H1 (cell line): ENCODE measurements around the gene KCNMB2. TPM values are rescaled to one million over a fixed set of nuclear protein-coding genes. Genes with fewer than 3 reads are reported as not detected.

ENCODE experiments used
- CTCF ChIA-PET: fragments of 300-600 bp; sonication (Branson Sonifier 250); formaldehyde crosslinking; loops from one replicate; lab custom pipeline; 2021; ENCODE audit not compliant: partially characterized antibody; lab: Charles Lee
- POLR2A ChIA-PET: fragments of 300-600 bp; sonication (Branson Sonifier 250); formaldehyde crosslinking; loops from one replicate; lab custom pipeline; 2021; ENCODE audit warnings: inconsistent platforms; ENCODE audit not compliant: partially characterized antibody; lab: Charles Lee
- DNase-seq, 2 experiments: peaks; one replicate each; pipeline versions ENCODE4 v3.0.0 to v3.0.0-alpha.2; 2010 to 2022; ENCODE audit warnings: low spot score in 2 of 2, low read depth in 1 of 2, mixed read lengths in 1 of 2
- FAIRE-seq: peaks from 2 replicates; lab custom pipeline; 2011; peaks lifted over from hg19 to GRCh38; lab: Jason Lieb, UNC
- H2AFZ ChIP-seq: 2 replicates; pipeline ENCODE4 v1.8.1; 2012; ENCODE audit warnings: low read length, inconsistent platforms
- H2AK5ac ChIP-seq: 2 replicates; pipeline ENCODE4 v1.6.1; 2013; ENCODE audit warnings: low read depth, low read length
- H2BK120ac ChIP-seq: replicated peaks from 2 replicates; pipeline ENCODE3; 2013; ENCODE audit warnings: low read depth, low read length, inconsistent platforms
- H2BK12ac ChIP-seq: 2 replicates; pipeline ENCODE4 v1.6.1; 2013; ENCODE audit warnings: low read depth, low read length
- H2BK15ac ChIP-seq: 2 replicates; pipeline ENCODE4 v1.6.1; 2013; ENCODE audit warnings: low read length
- H2BK20ac ChIP-seq: 2 replicates; pipeline ENCODE4 v1.6.1; 2013; ENCODE audit warnings: low read length
- H2BK5ac ChIP-seq: 2 replicates; pipeline ENCODE4 v1.6.1; 2013; ENCODE audit warnings: low read depth, low read length
- H3K14ac ChIP-seq: 2 replicates; pipeline ENCODE4 v1.6.1; 2013; ENCODE audit warnings: inconsistent platforms; ENCODE audit not compliant: insufficient read length
- H3K18ac ChIP-seq: 2 replicates; pipeline ENCODE4 v1.6.1; 2013; ENCODE audit warnings: low read length; ENCODE audit errors: extremely low read depth
- H3K23ac ChIP-seq: 2 replicates; pipeline ENCODE4 v1.6.1; 2013; ENCODE audit warnings: inconsistent platforms; ENCODE audit not compliant: insufficient read length
- H3K23me2 ChIP-seq: 2 replicates; pipeline ENCODE4 v1.6.1; 2013; ENCODE audit warnings: low read depth, low read length
- H3K27ac ChIP-seq: 2 replicates; pipeline ENCODE4 v1.6.1; 2011; ENCODE audit warnings: low read depth, low read length, inconsistent platforms
- H3K27me3 ChIP-seq, 4 experiments: replicated peaks in 1 of 4; 1 replicate in 1 of 4; 2 replicates in 3 of 4; pipeline versions ENCODE4 v1.6.1 to v1.8.1; 2011 to 2013; ENCODE audit warnings: low read length in 3 of 4, mild to moderate bottlenecking in 3 of 4, inconsistent platforms in 2 of 4, mixed read lengths in 2 of 4, moderate library complexity in 1 of 4; ENCODE audit not compliant: control insufficient read depth in 3 of 4, insufficient read depth in 3 of 4; ENCODE audit errors: extremely low read depth in 1 of 4
- H3K36me3 ChIP-seq, 4 experiments: 2 replicates each; pipeline versions ENCODE4 v1.6.1 to v1.8.1; 2011 to 2013; ENCODE audit warnings: mild to moderate bottlenecking in 4 of 4, low read length in 3 of 4, moderate library complexity in 2 of 4, control low read depth in 1 of 4, inconsistent platforms in 1 of 4; ENCODE audit not compliant: insufficient read depth in 4 of 4, control insufficient read depth in 2 of 4
- H3K4ac ChIP-seq: replicated peaks from 2 replicates; pipeline ENCODE3; 2013; ENCODE audit warnings: low read length, low read depth, mixed read lengths, inconsistent platforms; ENCODE audit not compliant: insufficient read length
- H3K4me1 ChIP-seq, 4 experiments: replicated peaks in 1 of 4; 1 replicate in 1 of 4; 2 replicates in 3 of 4; pipeline versions ENCODE4 v1.6.1 to v1.8.1; 2011 to 2013; ENCODE audit warnings: low read length in 3 of 4, inconsistent platforms in 2 of 4, mixed read lengths in 1 of 4; ENCODE audit not compliant: insufficient read depth in 4 of 4, control insufficient read depth in 3 of 4
- H3K4me2 ChIP-seq, 2 experiments: 2 replicates each; pipeline versions ENCODE4 v1.6.1 to v1.8.1; 2011 to 2013; ENCODE audit warnings: low read depth in 2 of 2, low read length in 2 of 2, control low read depth in 1 of 2, inconsistent platforms in 1 of 2, mild to moderate bottlenecking in 1 of 2; ENCODE audit not compliant: insufficient read depth in 1 of 2
- H3K4me3 ChIP-seq, 4 experiments: fragments of 200-600, 300-600 bp in 1 of 4; sonication (generic), shearing (Covaris generic), sonication (Bioruptor Twin) in 1 of 4; 2 replicates each; pipeline versions ENCODE4 v1.5.1 to v1.8.1; 2011 to 2016; ENCODE audit warnings: low read length in 4 of 4, low read depth in 3 of 4, control low read depth in 2 of 4, inconsistent platforms in 2 of 4, mild to moderate bottlenecking in 2 of 4, mixed read lengths in 1 of 4, moderate library complexity in 1 of 4; ENCODE audit not compliant: insufficient read depth in 2 of 4; ENCODE audit errors: extremely low read depth in 1 of 4
- H3K56ac ChIP-seq: replicated peaks from 2 replicates; pipeline ENCODE3; 2013; ENCODE audit warnings: low read depth, mild to moderate bottlenecking, mixed read lengths, low read length, inconsistent platforms; ENCODE audit not compliant: insufficient read length
- H3K79me1 ChIP-seq: 2 replicates; pipeline ENCODE4 v1.6.1; 2013; ENCODE audit warnings: low read depth, low read length, control low read depth
- H3K79me2 ChIP-seq, 2 experiments: 2 replicates each; pipeline versions ENCODE4 v1.6.1 to v1.8.1; 2012 to 2013; ENCODE audit warnings: low read length in 2 of 2, mild to moderate bottlenecking in 2 of 2, inconsistent platforms in 1 of 2; ENCODE audit not compliant: insufficient read depth in 2 of 2, control insufficient read depth in 1 of 2
- H3K9ac ChIP-seq, 4 experiments: replicated peaks in 1 of 4; 1 replicate in 1 of 4; 2 replicates in 3 of 4; pipeline versions ENCODE4 v1.6.1 to v1.8.1; 2011 to 2013; ENCODE audit warnings: low read depth in 3 of 4, low read length in 3 of 4, control low read depth in 2 of 4, mild to moderate bottlenecking in 2 of 4, moderate library complexity in 2 of 4, inconsistent platforms in 1 of 4; ENCODE audit errors: extremely low read depth in 1 of 4
- H3K9me3 ChIP-seq, 2 experiments: 2 replicates each; pipeline versions ENCODE4 v1.6.1 to v1.8.1; 2012 to 2013; ENCODE audit warnings: mild to moderate bottlenecking in 2 of 2, moderate library complexity in 2 of 2, control low read depth in 1 of 2, inconsistent platforms in 1 of 2, low read depth in 1 of 2, low read length in 1 of 2, mixed read lengths in 1 of 2; ENCODE audit not compliant: insufficient read depth in 2 of 2
- H4K20me1 ChIP-seq, 2 experiments: replicated peaks in 1 of 2; 2 replicates each; pipeline versions ENCODE3 to v1.8.1; 2011 to 2013; ENCODE audit warnings: inconsistent platforms in 2 of 2, low read length in 2 of 2, mild to moderate bottlenecking in 1 of 2; ENCODE audit not compliant: insufficient read depth in 2 of 2, control insufficient read depth in 1 of 2
- H4K5ac ChIP-seq: 2 replicates; pipeline ENCODE4 v1.6.1; 2013; ENCODE audit warnings: low read length, low read depth, mixed read lengths, inconsistent platforms; ENCODE audit not compliant: insufficient read length
- H4K8ac ChIP-seq: 2 replicates; pipeline ENCODE4 v1.8.0; 2013; ENCODE audit warnings: mild to moderate bottlenecking, moderate library complexity, low read length, inconsistent platforms; ENCODE audit not compliant: insufficient read depth; ENCODE audit errors: extremely low read depth
- H4K91ac ChIP-seq: replicated peaks from 2 replicates; pipeline ENCODE3; 2013; ENCODE audit warnings: low read length, mixed read lengths, inconsistent platforms; ENCODE audit not compliant: insufficient read length
- CTBP2 ChIP-seq: IDR thresholded peaks from 2 replicates; pipeline ENCODE4 v1.7.0; 2011; ENCODE audit warnings: borderline replicate concordance, mild to moderate bottlenecking, moderate library complexity, mixed read lengths, low read length; ENCODE audit not compliant: insufficient read depth, insufficient read length
- RBBP5 ChIP-seq: IDR thresholded peaks from 2 replicates; pipeline ENCODE4 v1.7.1; 2012; ENCODE audit warnings: low read depth, mild to moderate bottlenecking, inconsistent platforms, low read length, moderate library complexity, borderline replicate concordance
- SP1 ChIP-seq: IDR thresholded peaks from 2 replicates; pipeline ENCODE4 v1.6.1; 2011; ENCODE audit warnings: low read depth, low read length
- SRF ChIP-seq: IDR thresholded peaks from 2 replicates; pipeline ENCODE4 v1.6.1; 2011; ENCODE audit warnings: mild to moderate bottlenecking, low read depth, low read length, moderate library complexity
- USF2 ChIP-seq: IDR thresholded peaks from 2 replicates; pipeline ENCODE4 v1.6.1; 2011; ENCODE audit warnings: low read length, improper control_type of control experiment
- WGBS, 2 experiments: shearing (Covaris generic) in 1 of 2; methylation state at CpG; one replicate each; pipeline versions ENCODE4 v1.1.6 to v1.1.7; 2013 to 2015; ENCODE audit warnings: low lambda C conversion rate in 2 of 2, mixed read lengths in 2 of 2, inconsistent platforms in 1 of 2, low coverage in 1 of 2, missing lambda C conversion rate in 1 of 2; ENCODE audit not compliant: insufficient replicate concordance in 2 of 2, insufficient coverage in 1 of 2, insufficient read length in 1 of 2; ENCODE audit errors: extremely low coverage in 1 of 2, missing lambda C conversion rate in 1 of 2; 5-methylcytosine and 5-hydroxymethylcytosine counted together
- long read RNA-seq, 2 experiments: library from RNA in 1 of 2; library from capped mRNA in 1 of 2; stranded (forward); transcript quantifications; one replicate each; pipeline ENCODE4 v2.0.0, GENCODE V29; 2021; ENCODE audit warnings: inconsistent platforms in 1 of 2
- polyA minus RNA-seq, 3 experiments: library from RNA; depleted of rRNA, polyadenylated mRNA; stranded (reverse); fragments of >200 nt; gene quantifications; 1 replicate in 2 of 3; 2 replicates in 1 of 3; pipeline ENCODE4 v1.2.3, GENCODE V29; 2011
- polyA plus RNA-seq, 7 experiments: library from polyadenylated mRNA; depleted of rRNA in 3 of 7; stranded (reverse) in 5 of 7; unstranded in 2 of 7; fragments of >200 nt in 5 of 7; fragments of 200-250 nt in 2 of 7; gene quantifications; 1 replicate in 5 of 7; 2 replicates in 1 of 7; 4 replicates in 1 of 7; pipeline versions ENCODE4 v1.2.1 to v1.2.3, GENCODE V29; 2011 to 2013; ENCODE audit warnings: missing spikeins in 2 of 7, mixed read lengths in 2 of 7
- total RNA-seq: library from RNA; stranded (reverse); fragmentation: NEBNext Ultra II Directional; extraction: Animal tissue kit (Norgen Biotek cat#: 25700); gene quantifications from 2 replicates; pipeline ENCODE4 v1.2.1, GENCODE V29; 2021
- TF ChIP-seq, protein P1 (sequence below): IDR thresholded peaks from 2 replicates; pipeline ENCODE4 v1.6.1; 2012; ENCODE audit warnings: inconsistent platforms

The KCNMB2 gene
- total RNA-seq (not detected in 2 replicates), polyA plus RNA-seq (2011; rRNA removed) (not detected in 2 replicates), polyA minus RNA-seq (2011; rRNA and poly(A)+ RNA removed) (0.20 and 0.38 TPM in 2 replicates)
- polyA plus RNA-seq (2011; cell fraction: cytosol; rRNA removed), result 0.13 TPM
- polyA plus RNA-seq (2011; cell fraction: nucleus; rRNA removed), result not detected
- polyA plus RNA-seq (2012, experiment 1 of 2), result 0.20 TPM in 1 of 4 replicates, not detected in the others
- polyA plus RNA-seq (2012, experiment 2 of 2), result not detected
- 0.12 TPM for polyA plus RNA-seq (2013, experiment 1 of 2)
- 0.22 TPM for polyA plus RNA-seq (2013, experiment 2 of 2)
- not detected for polyA minus RNA-seq (2011; cell fraction: cytosol; rRNA and poly(A)+ RNA removed)
- polyA minus RNA-seq (2011; cell fraction: nucleus; rRNA and poly(A)+ RNA removed), result not detected
- long read RNA-seq, experiment 1, result 0 reads
- long read RNA-seq, experiment 2, result 0 reads

- no peaks in the 10 kb centered on the region for H4K20me1 ChIP-seq
- DNase-seq (no peak), FAIRE-seq (no peak)
- peak within 1 kb of the TSS; percentile 4 for H4K5ac ChIP-seq
- ChIA-PET POLR2A (interaction anchor here (0.7 to 1.3 kb wide), 3 partner anchors 8 to 14 kb away, joined by 3 read pairs; no protein-coding TSS in a partner anchor), CTCF (interaction anchor here (0.6 kb wide), 1 partner anchor 240 kb away, joined by 3 read pairs; no protein-coding TSS in a partner anchor)
- no peak within 1 kb of the TSS for H2AK5ac ChIP-seq
- H3K27ac ChIP-seq, result no peak within 1 kb of the TSS
- peak within 1 kb of the TSS; percentile 88; the same call in 1 of the 2 replicates for H2BK12ac ChIP-seq
- H2BK120ac ChIP-seq, result peak within 1 kb of the TSS; percentile 16
- peaks cover 0 to 5% (median under 1%) of the 10 kb centered on the region in 4 experiments; a peak in 3 of 7 replicates for H3K27me3 ChIP-seq
- H3K4me1 ChIP-seq, result peaks cover 0 to 17% (median 4%) of the 10 kb centered on the region in 4 experiments; a peak in 4 of 7 replicates
- no peak within 1 kb of the TSS for H3K23ac ChIP-seq
- H3K56ac ChIP-seq, result peak within 1 kb of the TSS; percentile 24
- H3K79me2 ChIP-seq, result no peaks in the 10 kb centered on the region
- 0 out of 2 replicates have a peak within 1 kb of the TSS, but pooled peaks have one; percentile 15 for H3K18ac ChIP-seq
- H4K8ac ChIP-seq, result no peak within 1 kb of the TSS; the same call in 1 of the 2 replicates
- H3K9me3 ChIP-seq, result no peaks in the 10 kb centered on the region
- no peak within 1 kb of the TSS for H3K4ac ChIP-seq
- peak within 1 kb of the TSS; percentile 45 for H4K91ac ChIP-seq
- peak within 1 kb of the TSS; percentile 44 to 58 (median 52); a peak in 7 of 8 replicates for H3K4me3 ChIP-seq
- H3K36me3 ChIP-seq, result no peaks in the 10 kb centered on the region
- H3K79me1 ChIP-seq, result no peaks in the 10 kb centered on the region
- no peak within 1 kb of the TSS for H2BK20ac ChIP-seq
- H3K9ac ChIP-seq, result peak within 1 kb of the TSS in 2 of 4 experiments; percentile 11 to 56; a peak in 3 of 7 replicates
- no peak within 1 kb of the TSS for H3K14ac ChIP-seq
- H3K23me2 ChIP-seq, result peaks cover 5% of the 10 kb centered on the region
- peak within 1 kb of the TSS; percentile 84 to 100 for H3K4me2 ChIP-seq
- peak within 1 kb of the TSS; percentile 86; the same call in 1 of the 2 replicates for H2BK5ac ChIP-seq
- peak within 1 kb of the TSS; percentile 89; the same call in 1 of the 2 replicates for H2BK15ac ChIP-seq
- WGBS, 2 experiments, result 13% methylated on average over 19 of the region's 19 CpGs; no CpG with 5 or more reads in 1 of the 2 experiments
- peak within 1 kb of the TSS; percentile 96 for H2AFZ ChIP-seq
- TF ChIP-seq, protein P1, sequence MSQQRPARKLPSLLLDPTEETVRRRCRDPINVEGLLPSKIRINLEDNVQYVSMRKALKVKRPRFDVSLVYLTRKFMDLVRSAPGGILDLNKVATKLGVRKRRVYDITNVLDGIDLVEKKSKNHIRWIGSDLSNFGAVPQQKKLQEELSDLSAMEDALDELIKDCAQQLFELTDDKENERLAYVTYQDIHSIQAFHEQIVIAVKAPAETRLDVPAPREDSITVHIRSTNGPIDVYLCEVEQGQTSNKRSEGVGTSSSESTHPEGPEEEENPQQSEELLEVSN, result no peak
- TF ChIP-seq SP1, result no peak
- no peak for TF ChIP-seq USF2
- 0 out of 2 replicates have a peak, but pooled peaks have one; percentile 43 for TF ChIP-seq RBBP5
- TF ChIP-seq SRF, result no peak
- no peak for TF ChIP-seq CTBP2
These were observed at the start of gene KCNMB2 for GRCh38 chr3:178536211-178537079. KCNMB2 (plus strand) TSS chr3:178536436.
